GM18520 (cell line): Measurements from ENCODE around the gene PDE4D.
A peak's percentile ranks its signal among the peaks of the same experiment; 100 is the strongest.

Experiments used
- ATAC-seq: cut with Tn5 transposase; IDR thresholded peaks from one replicate; pipeline ENCODE4 v1.9.1; 2021; ENCODE audit not compliant: unreplicated experiment

The PDE4D gene

GRCh38 chr5:59241552-59241951 lies 652.0 kb downstream of the PDE4D start:
- ATAC-seq: no peak

GRCh38 chr5:59241119-59241518 lies 652.4 kb downstream of the PDE4D start:
- ATAC-seq: no peak

DNA sequence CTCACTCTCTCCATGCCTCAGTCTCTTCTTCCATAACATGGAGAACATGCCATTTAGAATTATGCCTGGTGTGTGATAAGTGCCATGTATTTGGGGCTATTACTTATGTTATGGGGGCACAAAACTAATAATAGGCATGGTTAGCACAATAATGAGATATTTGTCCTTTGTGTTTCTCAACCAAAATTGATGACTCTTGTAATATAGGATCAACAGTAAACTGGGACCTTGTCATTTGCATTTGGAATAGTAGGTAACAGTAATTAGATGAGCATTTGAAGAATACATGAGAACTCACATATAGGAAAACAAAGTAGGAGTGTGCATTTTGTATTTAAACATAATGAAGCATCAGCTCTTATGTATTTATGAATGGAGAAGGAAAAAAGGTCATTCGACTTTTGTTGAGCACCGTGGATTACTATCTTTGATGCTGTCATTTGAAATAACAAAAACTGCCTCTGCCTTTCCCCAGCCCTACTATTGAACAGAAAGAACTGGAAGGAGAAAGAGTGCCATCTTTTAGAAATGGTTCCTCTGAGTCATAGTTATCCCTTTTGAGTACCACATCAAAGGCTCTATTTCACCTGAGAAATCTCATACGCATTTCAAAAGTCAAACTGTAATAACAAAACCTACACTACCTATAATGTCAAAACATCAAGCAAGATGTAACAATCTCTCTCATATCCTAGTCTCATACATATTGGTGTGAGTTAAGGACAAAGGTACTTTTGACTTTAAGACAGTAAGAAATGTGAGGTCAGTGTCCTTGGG lies 655.2 kb downstream of the PDE4D start:
- ATAC-seq: peak; percentile 83

GRCh38 chr5:59236986-59237385 lies 656.5 kb downstream of the PDE4D start:
- no peak for ATAC-seq

DNA sequence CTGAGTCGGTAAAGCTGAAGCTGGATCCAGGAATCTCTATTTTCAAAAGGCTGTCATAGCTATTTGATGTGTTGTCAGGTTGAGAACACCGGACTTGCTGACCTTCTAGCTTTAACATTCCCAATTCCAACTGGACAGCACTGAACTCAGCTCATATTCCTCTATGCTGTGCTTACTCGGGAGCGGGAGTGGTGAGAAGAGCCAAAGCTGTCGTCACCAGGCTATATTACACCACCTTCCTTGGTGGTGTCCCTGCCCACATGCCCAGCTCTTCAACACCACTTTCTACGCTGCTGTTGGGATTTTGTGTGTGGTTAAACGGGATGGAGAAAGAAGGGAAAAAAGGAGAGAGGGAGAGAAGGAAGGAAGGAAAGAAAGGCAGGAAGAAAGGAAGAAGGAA lies 657.1 kb downstream of the PDE4D start:
- ATAC-seq: no peak

GRCh38 chr5:59234236-59234635 lies 659.3 kb downstream of the PDE4D start:
- no peak for ATAC-seq

- ATAC-seq: no peak
These were observed 662.1 kb downstream of the PDE4D start for GRCh38 chr5:59231221-59231931.

DNA sequence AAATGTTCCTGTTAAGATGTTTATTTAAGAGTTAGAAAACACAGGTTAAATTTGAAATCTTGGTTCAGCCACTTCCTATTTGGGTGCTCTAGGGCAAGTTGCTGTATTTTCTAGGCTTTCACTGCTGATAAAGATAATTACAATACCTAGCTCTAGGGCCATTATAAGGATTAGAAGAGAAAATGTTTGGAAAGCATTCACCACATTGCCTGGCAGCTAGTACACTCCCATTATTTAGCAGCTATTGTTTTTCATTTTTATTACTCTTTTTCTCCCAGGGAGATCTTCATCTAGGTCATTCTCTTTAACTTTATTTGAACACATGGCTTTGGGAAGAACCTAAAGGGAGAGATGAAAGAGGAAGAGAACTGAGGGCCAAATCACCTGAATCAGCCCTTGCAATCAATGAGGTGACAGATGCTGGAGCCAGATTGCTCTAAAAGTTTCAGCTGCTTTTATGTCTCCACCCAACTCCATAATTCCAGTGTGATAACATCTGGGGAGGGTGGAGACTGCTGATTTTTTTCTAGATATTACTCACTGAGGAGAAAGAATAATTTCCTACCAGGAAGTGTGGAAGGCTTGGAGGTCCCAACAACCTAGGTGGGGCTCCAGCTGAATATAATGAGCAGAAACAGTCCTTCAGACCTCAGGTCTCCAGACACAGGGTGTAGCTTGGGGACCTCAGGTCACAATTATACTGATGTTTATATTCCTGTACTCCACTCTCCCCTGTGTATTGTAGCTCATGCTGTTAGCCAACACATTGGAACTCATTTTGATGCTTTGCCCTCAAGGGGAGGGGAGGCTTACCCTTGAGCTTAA lies 670.6 kb downstream of the PDE4D start:
- ATAC-seq: no peak

DNA sequence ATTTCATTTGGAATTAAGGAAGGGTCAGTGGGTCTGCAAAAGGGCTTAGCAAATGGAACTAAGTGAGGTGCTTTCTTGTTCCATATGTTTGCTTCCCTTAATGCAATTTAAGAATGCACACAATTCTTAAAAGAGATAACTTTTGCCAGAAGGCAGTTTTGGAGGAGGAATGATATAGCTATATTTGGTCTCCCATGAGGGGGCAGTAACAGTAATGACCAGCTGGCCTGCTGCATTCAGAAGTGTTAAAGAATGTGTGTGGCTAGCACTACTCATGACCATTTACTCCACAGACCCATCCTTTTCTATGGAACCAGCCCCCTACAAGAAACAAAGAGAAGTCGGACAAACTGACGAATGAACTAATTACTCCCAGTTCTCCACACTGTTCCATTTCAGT lies 671.8 kb downstream of the PDE4D start:
- no peak for ATAC-seq

- no peak for ATAC-seq
These were observed 675.0 kb downstream of the PDE4D start for GRCh38 chr5:59218424-59219045.

GRCh38 chr5:59216841-59217240 lies 676.7 kb downstream of the PDE4D start:
- no peak for ATAC-seq

GRCh38 chr5:59212596-59212995 lies 680.9 kb downstream of the PDE4D start:
- ATAC-seq: no peak

- no peak for ATAC-seq
These were observed 683.7 kb downstream of the PDE4D start for GRCh38 chr5:59209758-59210359.

DNA sequence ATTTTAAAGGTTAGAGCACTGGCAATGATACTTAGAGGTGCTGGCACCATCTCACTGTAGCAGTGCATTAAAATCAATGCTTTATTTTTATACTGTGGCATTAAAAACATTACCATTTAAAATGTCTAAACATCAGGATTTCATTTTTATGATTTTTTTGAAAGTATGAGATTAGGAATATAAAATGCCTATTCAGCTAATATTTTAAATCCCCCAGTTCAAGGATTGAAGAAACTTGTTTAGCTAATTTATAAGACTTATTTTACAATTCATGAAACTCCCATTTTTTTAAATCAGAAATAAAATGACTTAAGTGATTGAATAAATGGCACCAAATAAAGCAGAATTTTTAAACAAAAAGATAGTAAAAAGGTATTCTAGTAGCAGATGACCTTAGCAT lies 685.1 kb downstream of the PDE4D start:
- no peak for ATAC-seq

DNA sequence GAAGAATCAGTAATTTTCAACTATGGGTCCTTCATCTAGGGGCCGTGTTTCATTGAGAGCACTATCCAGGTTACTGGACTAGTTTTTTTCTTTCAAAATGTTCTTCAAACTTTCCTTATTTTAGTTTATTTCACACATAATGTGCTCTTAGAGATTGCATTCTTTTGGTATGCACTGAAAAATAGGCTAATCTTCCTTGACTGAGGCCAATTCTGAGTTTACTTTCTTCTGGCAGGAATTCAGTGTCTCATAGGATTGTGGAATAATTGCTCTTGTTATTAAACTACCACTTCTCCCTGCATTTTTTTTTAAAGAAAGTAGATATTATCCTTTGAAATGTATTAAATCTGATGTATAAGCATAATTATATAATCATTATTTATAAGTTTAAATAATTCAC lies 686.1 kb downstream of the PDE4D start:
- no peak for ATAC-seq

GRCh38 chr5:59206132-59206581 lies 687.4 kb downstream of the PDE4D start:
- ATAC-seq: no peak

- no peak for ATAC-seq
These were observed 689.2 kb downstream of the PDE4D start for GRCh38 chr5:59204114-59204897.

DNA sequence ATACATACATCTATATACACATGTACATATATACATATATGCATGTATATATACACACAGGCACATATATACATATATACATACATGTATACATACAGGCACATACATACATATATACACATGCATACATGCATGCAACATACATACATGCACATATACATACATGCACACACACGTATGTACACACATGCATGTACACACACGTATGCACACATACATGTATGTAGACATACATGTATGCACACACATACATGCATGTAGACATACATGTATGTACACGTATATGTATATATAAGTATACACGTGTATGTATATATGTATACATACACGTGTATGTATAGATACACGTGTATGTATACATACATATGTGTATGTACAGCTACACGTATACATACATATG lies 693.7 kb downstream of the PDE4D start:
- no peak for ATAC-seq

DNA sequence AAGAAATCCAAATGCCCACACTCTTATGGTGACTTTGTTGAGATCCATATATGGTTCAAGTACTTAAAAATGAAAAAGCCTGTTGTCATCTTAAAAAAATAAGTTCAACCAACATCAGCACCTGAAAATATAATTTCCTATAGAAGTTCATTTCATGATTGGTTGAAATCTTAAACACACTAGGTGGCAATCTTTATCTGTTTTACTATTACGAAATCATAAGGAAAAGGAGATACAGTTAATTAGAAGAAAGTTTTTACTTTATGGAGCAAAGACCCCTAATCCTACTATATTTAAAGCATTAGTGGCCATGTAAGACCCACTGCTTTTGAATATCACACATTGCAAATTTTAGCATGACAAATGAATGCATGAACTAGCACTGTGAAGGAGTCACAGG lies 694.7 kb downstream of the PDE4D start:
- no peak for ATAC-seq

DNA sequence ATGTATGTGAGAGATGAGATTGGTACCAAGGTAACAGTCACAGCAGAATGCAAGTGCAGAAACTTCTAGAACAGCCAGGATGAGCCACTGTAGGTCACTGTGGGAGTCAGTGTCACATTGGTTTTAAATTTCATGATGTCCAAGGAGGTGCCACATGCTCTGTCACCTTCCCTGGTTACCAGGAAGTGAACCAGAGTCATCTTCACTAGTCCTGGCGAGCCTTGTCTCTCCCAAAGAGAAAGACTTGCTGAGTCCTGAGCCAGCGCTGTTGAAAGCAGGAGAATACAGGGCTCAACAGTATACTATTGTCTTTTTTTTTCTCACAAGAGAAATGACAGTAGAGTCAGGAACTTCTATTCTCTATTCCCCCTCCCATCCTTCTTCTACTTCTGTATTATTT lies 695.2 kb downstream of the PDE4D start:
- no peak for ATAC-seq
